ENCODE measurements around the gene NRXN3.

Gene NRXN3

GRCh38 chr14:78747813-78748212 lies 577.6 kb downstream of the NRXN3 start:
- H3K36me3 ChIP-seq (ENCODE audit: control insufficient read depth in 2 of 2, insufficient read depth in 1 of 2, low read length in 2 of 2) = no peaks in the 10 kb centered on the region
- no peak overlapping the region for H3K27ac ChIP-seq (ENCODE audit: extremely low read depth, low read depth, low read length)
- POLR2A ChIA-PET = no interaction called here
- no peak overlapping the region for H3K4me3 ChIP-seq (ENCODE audit: low read depth, low read length)
- CTCF ChIA-PET = interaction anchor here (0.7 to 0.8 kb wide), 2 partner anchors 11 to 571 kb away, joined by 3 to 5 read pairs; no protein-coding TSS in a partner anchor
- TF ChIP-seq ZNF266 (tag by site-specific recombination; IDR thresholded peaks at IDR 0.05; ENCODE audit: low read depth) = no peak
- no peaks in the 10 kb centered on the region for H3K4me1 ChIP-seq (ENCODE audit: control insufficient read depth, insufficient read depth, low read length)
- no peaks in the 10 kb centered on the region for H3K9me3 ChIP-seq (ENCODE audit: control insufficient read depth, insufficient read depth, low read depth, low read length)

DNA sequence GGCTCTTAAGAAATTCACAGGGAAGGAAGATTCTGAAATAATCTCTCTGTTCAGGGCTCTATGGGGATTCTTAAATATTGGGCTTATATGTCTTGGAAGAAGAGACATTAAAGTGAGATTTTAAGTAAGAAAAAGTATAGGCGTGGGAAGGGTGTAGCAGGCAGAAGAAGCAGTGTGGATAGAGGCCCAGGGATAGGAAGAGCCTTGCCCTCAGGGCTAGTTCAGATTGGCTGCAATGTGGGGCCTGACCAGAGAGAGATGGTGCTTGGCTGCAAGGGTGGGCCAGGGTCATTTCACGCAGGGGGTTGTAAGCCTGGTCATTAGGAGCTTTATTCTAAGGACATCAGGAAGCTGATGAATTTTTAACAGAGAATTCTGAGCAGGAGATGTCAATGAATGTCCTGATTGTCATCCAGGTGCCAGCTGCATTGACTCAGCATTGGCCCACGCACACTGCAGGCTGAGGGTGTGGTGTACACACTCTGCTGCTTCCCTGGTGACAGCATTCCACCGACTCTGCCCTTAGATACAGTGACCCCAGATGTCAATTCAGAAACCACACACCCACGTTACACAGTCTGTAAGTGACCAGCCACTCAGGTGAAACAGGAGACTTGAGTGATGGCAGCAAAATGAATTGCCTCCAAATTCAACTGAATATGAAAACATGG lies 582.5 kb downstream of the NRXN3 start:
- no peak overlapping the region for H3K4me3 ChIP-seq (ENCODE audit: low read depth, low read length)
- H3K4me1 ChIP-seq (ENCODE audit: control insufficient read depth, insufficient read depth, low read length) = no peaks in the 10 kb centered on the region
- CTCF ChIA-PET = interaction anchor here (1.0 to 1.5 kb wide), 2 partner anchors 10 to 24 kb away, joined by 3 to 7 read pairs; no protein-coding TSS in a partner anchor
- no peaks in the 10 kb centered on the region for H3K9me3 ChIP-seq (ENCODE audit: control insufficient read depth, insufficient read depth, low read depth, low read length)
- no peak overlapping the region for H3K27ac ChIP-seq (ENCODE audit: extremely low read depth, low read depth, low read length)
- H3K36me3 ChIP-seq (ENCODE audit: control insufficient read depth in 2 of 2, insufficient read depth in 1 of 2, low read length in 2 of 2) = no peaks in the 10 kb centered on the region
- POLR2A ChIA-PET = interaction anchor here (0.5 kb wide), 1 partner anchor 280 kb away, joined by 3 read pairs; no protein-coding TSS in a partner anchor
- TF ChIP-seq ZBTB44 (tag by site-specific recombination; IDR thresholded peaks at IDR 0.05) (no peak), RBAK (tag by site-specific recombination; IDR thresholded peaks at IDR 0.05) (no peak), MYNN (tag by site-specific recombination; IDR thresholded peaks at IDR 0.05; ENCODE audit: borderline replicate concordance) (no peak), ZNF2 (tag by site-specific recombination; IDR thresholded peaks at IDR 0.05) (no peak), ZNF239 (tag by site-specific recombination; IDR thresholded peaks at IDR 0.05) (no peak), ZNF660 (tag by site-specific recombination; IDR thresholded peaks at IDR 0.05) (no peak), GFI1B (tag by site-specific recombination; IDR thresholded peaks at IDR 0.05) (no peak), ZSCAN23 (tag by site-specific recombination; IDR thresholded peaks at IDR 0.05) (no peak), ZNF658 (tag by site-specific recombination; IDR thresholded peaks at IDR 0.05) (no peak), TRIM28 (IDR thresholded peaks at IDR 0.05; ENCODE audit: borderline replicate concordance, low read length) (no peak), ZNF600 (tag by site-specific recombination; IDR thresholded peaks at IDR 0.05) (no peak), EGR2 (tag by site-specific recombination; IDR thresholded peaks at IDR 0.05; ENCODE audit: low read depth) (no peak), ZNF426 (tag by site-specific recombination; IDR thresholded peaks at IDR 0.05) (no peak), BCL11B (tag by site-specific recombination; IDR thresholded peaks at IDR 0.05; ENCODE audit: low read depth) (no peak), ZNF501 (tag by site-specific recombination; IDR thresholded peaks at IDR 0.05) (no peak), ZBTB48 (tag by site-specific recombination; IDR thresholded peaks at IDR 0.05) (no peak), ZBTB7A (tag by site-specific recombination; IDR thresholded peaks at IDR 0.05; ENCODE audit: low read depth) (no peak)
- TF ChIP-seq, protein P1, sequence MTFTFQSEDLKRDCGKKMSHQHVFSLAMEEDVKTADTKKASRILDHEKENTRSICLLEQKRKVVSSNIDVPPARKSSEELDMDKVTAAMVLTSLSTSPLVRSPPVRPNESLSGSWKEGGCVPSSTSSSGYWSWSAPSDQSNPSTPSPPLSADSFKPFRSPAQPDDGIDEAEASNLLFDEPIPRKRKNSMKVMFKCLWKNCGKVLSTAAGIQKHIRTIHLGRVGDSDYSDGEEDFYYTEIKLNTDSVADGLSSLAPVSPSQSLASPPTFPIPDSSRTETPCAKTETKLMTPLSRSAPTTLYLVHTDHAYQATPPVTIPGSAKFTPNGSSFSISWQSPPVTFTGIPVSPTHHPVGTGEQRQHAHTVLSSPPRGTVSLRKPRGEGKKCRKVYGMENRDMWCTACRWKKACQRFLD (tag by site-specific recombination; IDR thresholded peaks at IDR 0.05) = no peak

- Histone ChIP-seq H3K27ac (ENCODE audit: extremely low read depth, low read depth, low read length) (no peak overlapping the region), H3K4me1 (ENCODE audit: control insufficient read depth, insufficient read depth, low read length) (no peaks in the 10 kb centered on the region), H3K36me3 (ENCODE audit: control insufficient read depth in 2 of 2, insufficient read depth in 1 of 2, low read length in 2 of 2) (no peaks in the 10 kb centered on the region), H3K9me3 (ENCODE audit: control insufficient read depth, insufficient read depth, low read depth, low read length) (no peaks in the 10 kb centered on the region), H3K4me3 (ENCODE audit: low read depth, low read length) (no peak overlapping the region)
- ChIA-PET CTCF (interaction anchor here (1.5 kb wide), 1 partner anchor 12 kb away, joined by 7 read pairs; no protein-coding TSS in a partner anchor), POLR2A (no interaction called here)
- no peak for TF ChIP-seq ZBTB26 (tag by site-specific recombination; optimal IDR thresholded peaks at IDR 0.05)
- no peak for TF ChIP-seq ZNF677 (tag by site-specific recombination; IDR thresholded peaks at IDR 0.05)
- TF ChIP-seq, protein P2, sequence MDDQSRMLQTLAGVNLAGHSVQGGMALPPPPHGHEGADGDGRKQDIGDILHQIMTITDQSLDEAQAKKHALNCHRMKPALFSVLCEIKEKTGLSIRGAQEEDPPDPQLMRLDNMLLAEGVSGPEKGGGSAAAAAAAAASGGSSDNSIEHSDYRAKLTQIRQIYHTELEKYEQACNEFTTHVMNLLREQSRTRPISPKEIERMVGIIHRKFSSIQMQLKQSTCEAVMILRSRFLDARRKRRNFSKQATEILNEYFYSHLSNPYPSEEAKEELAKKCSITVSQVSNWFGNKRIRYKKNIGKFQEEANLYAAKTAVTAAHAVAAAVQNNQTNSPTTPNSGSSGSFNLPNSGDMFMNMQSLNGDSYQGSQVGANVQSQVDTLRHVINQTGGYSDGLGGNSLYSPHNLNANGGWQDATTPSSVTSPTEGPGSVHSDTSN (CRISPR knock-in tag; IDR thresholded peaks at IDR 0.05) = no peak
- TF ChIP-seq, protein P3, sequence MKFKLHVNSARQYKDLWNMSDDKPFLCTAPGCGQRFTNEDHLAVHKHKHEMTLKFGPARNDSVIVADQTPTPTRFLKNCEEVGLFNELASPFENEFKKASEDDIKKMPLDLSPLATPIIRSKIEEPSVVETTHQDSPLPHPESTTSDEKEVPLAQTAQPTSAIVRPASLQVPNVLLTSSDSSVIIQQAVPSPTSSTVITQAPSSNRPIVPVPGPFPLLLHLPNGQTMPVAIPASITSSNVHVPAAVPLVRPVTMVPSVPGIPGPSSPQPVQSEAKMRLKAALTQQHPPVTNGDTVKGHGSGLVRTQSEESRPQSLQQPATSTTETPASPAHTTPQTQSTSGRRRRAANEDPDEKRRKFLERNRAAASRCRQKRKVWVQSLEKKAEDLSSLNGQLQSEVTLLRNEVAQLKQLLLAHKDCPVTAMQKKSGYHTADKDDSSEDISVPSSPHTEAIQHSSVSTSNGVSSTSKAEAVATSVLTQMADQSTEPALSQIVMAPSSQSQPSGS (tag by site-specific recombination; IDR thresholded peaks at IDR 0.05; ENCODE audit: low read depth) = no peak
Observed at GRCh38 chr14:78754059-78754458, 583.9 kb downstream of the NRXN3 start.
